HCT116 (cell line): ENCODE results near the gene NEDD4L.

Experiments used
- CEBPB ChIP-seq: IDR thresholded peaks from 2 replicates; pipeline ENCODE4 v1.6.1; 2012; ENCODE audit warnings: low read depth
- EZH2 ChIP-seq: fragments of 200-600 bp; sonication (generic); IDR thresholded peaks from 2 replicates; pipeline ENCODE4 v1.6.1; 2017; ENCODE audit warnings: antibody characterized with exemption, mixed run types
- EZH2phosphoT487 ChIP-seq: fragments of 200-600 bp; IDR thresholded peaks from 2 replicates; pipeline ENCODE4 v1.6.1; 2018; ENCODE audit warnings: antibody characterized with exemption, borderline replicate concordance
- POLR2A ChIP-seq: IDR thresholded peaks from 2 replicates; pipeline ENCODE4 v1.7.0; 2011; ENCODE audit warnings: borderline replicate concordance; ENCODE audit not compliant: insufficient read depth, insufficient read length; ENCODE audit errors: extremely low read depth
- POLR2AphosphoS5 ChIP-seq: IDR thresholded peaks from 2 replicates; pipeline ENCODE4 v1.6.1; 2011; ENCODE audit warnings: mild to moderate bottlenecking, low read depth, low read length, moderate library complexity
- SP1 ChIP-seq: IDR thresholded peaks from 2 replicates; pipeline ENCODE4 v1.6.1; 2012; ENCODE audit warnings: low read depth
- TCF7L2 ChIP-seq: IDR thresholded peaks from 2 replicates; pipeline ENCODE4 v1.7.0; 2011; ENCODE audit warnings: borderline replicate concordance, inconsistent platforms; ENCODE audit not compliant: insufficient read depth, insufficient read length; ENCODE audit errors: extremely low read depth
- YY1 ChIP-seq: IDR thresholded peaks from 2 replicates; pipeline ENCODE4 v1.6.1; 2011; ENCODE audit warnings: low read length, low read depth, moderate library complexity, mild to moderate bottlenecking; ENCODE audit not compliant: insufficient replicate concordance; ENCODE audit errors: extremely low read depth
- ZFX ChIP-seq: fragments of 450-650 bp; IDR thresholded peaks from 2 replicates; pipeline ENCODE4 v1.6.1; 2017
- TF ChIP-seq, protein P1 (sequence below): IDR thresholded peaks from 2 replicates; pipeline ENCODE4 v1.6.1; 2012
- TF ChIP-seq, protein P2 (sequence below), 3 experiments: fragments of 200-600 bp in 1 of 3; sonication (generic) in 1 of 3; IDR thresholded peaks in 2 of 3; conservative IDR thresholded peaks in 1 of 3; 2 replicates each; pipeline ENCODE4 v1.5.1; 2012 to 2017; ENCODE audit warnings: low read depth in 2 of 3, low read length in 2 of 3, antibody characterized with exemption in 1 of 3, borderline replicate concordance in 1 of 3, control low read depth in 1 of 3, mild to moderate bottlenecking in 1 of 3, mixed read lengths in 1 of 3, mixed run types in 1 of 3, moderate library complexity in 1 of 3; ENCODE audit not compliant: insufficient read depth in 1 of 3
- TF ChIP-seq, protein P3 (sequence below): IDR thresholded peaks from 2 replicates; pipeline ENCODE4 v1.6.1; 2012
- TF ChIP-seq, protein P4 (sequence below): IDR thresholded peaks from 2 replicates; pipeline ENCODE4 v1.6.1; 2011; ENCODE audit warnings: mild to moderate bottlenecking, low read length, moderate library complexity; ENCODE audit not compliant: insufficient replicate concordance; ENCODE audit errors: extremely low read depth

DNA sequence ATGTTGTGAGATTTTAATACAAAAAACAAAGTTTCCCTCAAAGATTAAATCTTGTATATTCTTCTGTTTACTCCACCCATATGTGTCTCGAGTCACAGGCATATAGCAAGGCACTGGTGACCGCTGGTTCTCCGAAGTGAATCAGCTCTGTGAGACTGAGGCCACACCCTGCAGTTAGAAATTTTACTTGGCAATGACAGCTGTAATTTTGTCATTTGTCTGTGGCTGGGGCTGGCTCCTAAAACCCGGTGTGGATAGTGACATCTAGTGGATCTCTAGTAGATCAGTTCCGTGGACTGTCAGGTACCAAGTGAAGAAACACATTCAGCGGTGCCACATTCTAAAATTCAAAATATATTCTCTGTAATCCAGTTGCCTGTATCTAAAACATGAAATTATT lies 278.0 kb downstream of the NEDD4L start:
- TF ChIP-seq, protein P1, sequence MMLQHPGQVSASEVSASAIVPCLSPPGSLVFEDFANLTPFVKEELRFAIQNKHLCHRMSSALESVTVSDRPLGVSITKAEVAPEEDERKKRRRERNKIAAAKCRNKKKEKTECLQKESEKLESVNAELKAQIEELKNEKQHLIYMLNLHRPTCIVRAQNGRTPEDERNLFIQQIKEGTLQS = no peak
- TF ChIP-seq POLR2A (no peak), EZH2 (no peak), SP1 (peak; percentile 5; the same call in 1 of the 2 replicates), CEBPB (no peak), POLR2AphosphoS5 (no peak), YY1 (no peak), EZH2phosphoT487 (no peak), TCF7L2 (no peak), ZFX (no peak)
- TF ChIP-seq, protein P2, sequence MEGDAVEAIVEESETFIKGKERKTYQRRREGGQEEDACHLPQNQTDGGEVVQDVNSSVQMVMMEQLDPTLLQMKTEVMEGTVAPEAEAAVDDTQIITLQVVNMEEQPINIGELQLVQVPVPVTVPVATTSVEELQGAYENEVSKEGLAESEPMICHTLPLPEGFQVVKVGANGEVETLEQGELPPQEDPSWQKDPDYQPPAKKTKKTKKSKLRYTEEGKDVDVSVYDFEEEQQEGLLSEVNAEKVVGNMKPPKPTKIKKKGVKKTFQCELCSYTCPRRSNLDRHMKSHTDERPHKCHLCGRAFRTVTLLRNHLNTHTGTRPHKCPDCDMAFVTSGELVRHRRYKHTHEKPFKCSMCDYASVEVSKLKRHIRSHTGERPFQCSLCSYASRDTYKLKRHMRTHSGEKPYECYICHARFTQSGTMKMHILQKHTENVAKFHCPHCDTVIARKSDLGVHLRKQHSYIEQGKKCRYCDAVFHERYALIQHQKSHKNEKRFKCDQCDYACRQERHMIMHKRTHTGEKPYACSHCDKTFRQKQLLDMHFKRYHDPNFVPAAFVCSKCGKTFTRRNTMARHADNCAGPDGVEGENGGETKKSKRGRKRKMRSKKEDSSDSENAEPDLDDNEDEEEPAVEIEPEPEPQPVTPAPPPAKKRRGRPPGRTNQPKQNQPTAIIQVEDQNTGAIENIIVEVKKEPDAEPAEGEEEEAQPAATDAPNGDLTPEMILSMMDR (IDR thresholded peaks at IDR 0.05 in 2 of 3, conservative IDR thresholded peaks at IDR 0.05 in 1 of 3; ENCODE audit: borderline replicate concordance in 1 of 3, insufficient read depth in 1 of 3, low read depth in 2 of 3, low read length in 2 of 3) = peak; percentile 56 to 73 (median 62)
- TF ChIP-seq, protein P3, sequence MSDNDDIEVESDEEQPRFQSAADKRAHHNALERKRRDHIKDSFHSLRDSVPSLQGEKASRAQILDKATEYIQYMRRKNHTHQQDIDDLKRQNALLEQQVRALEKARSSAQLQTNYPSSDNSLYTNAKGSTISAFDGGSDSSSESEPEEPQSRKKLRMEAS = peak; percentile 19; the same call in 1 of the 2 replicates
- TF ChIP-seq, protein P4, sequence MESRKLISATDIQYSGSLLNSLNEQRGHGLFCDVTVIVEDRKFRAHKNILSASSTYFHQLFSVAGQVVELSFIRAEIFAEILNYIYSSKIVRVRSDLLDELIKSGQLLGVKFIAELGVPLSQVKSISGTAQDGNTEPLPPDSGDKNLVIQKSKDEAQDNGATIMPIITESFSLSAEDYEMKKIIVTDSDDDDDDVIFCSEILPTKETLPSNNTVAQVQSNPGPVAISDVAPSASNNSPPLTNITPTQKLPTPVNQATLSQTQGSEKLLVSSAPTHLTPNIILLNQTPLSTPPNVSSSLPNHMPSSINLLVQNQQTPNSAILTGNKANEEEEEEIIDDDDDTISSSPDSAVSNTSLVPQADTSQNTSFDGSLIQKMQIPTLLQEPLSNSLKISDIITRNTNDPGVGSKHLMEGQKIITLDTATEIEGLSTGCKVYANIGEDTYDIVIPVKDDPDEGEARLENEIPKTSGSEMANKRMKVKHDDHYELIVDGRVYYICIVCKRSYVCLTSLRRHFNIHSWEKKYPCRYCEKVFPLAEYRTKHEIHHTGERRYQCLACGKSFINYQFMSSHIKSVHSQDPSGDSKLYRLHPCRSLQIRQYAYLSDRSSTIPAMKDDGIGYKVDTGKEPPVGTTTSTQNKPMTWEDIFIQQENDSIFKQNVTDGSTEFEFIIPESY = no peak
